NOMO-1 treated with dmso at 0.1 percent for 144 hours (cell line): ENCODE measurements around the gene PCBP3.

ENCODE experiments used
- DNase-seq: peaks from one replicate; lab custom pipeline; 2025; ENCODE audit not compliant: unreplicated experiment; lab: John Stamatoyannopoulos, UW

PCBP3 gene

DNA sequence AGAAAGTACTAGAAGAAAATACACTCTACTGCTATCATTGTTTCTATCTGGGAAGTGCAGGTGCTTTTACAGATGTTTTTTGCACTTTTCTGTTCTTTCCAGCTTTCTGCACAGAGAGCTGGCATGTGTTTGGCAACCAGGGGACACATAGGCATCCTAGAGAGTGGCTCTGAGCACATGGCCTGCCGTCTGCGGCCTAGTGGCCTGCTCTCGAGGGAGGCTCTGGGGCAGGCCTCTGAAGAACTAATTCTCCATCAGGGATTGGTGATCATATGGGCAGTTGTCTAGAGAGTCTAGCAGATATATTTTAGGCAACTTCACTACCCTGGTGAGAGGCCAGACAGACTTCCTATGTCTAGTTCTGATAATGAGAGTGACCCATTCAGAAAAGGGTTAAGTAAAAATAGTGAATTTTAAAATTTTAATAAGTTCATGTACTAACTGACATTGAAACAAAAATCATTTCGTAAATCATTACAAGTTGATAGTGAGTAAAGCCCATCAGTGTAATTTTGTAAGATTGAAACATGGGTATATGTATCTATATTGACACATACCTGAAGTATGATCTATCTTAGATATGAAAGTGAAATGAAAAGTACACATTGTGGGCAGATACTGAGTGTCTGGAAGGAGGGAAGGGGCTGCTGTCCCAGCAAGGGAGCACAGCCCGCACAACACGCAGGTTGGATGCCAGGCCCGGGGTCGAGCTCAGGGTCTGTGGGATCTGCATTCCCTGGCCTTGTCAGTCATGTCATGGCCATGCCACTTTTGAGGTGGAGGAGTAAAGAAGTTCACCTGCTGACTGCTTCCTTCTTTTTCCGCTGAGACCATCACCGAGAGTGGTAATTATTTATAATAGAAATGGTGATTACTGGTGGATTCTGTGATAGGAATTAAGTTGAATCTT is 79.8 kb downstream of the PCBP3 start:
- no peak for DNase-seq

DNA sequence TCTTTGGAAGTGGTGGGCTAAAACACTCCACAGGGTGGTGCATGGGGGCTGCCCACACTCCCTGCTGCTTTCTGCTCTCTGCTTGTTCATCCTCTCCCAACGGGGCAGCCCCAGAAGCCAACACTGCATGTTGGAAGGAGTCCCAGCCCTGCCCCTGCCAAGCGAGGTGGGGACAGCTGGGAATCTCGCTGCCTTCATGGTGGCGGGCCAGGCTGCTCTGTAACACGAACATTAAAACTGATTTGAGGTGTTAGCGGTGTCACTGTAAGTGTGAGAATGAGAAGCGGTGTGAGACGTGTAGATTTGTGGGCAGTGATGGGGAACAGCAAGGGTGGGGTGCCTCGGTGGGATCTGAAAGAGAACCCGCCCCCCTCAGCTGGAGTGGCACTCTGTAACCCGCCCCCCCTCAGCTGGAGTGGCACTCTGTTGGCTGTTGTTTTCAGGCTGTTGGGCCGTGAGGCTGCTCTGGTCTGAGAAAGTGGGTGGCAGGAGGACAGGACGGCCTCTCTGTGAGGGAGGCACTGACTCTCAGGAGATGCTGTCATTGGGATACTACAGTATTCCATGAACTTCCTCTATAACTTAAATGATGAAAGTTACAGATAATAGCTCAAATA is 80.9 kb downstream of the PCBP3 start:
- no peak for DNase-seq

DNA sequence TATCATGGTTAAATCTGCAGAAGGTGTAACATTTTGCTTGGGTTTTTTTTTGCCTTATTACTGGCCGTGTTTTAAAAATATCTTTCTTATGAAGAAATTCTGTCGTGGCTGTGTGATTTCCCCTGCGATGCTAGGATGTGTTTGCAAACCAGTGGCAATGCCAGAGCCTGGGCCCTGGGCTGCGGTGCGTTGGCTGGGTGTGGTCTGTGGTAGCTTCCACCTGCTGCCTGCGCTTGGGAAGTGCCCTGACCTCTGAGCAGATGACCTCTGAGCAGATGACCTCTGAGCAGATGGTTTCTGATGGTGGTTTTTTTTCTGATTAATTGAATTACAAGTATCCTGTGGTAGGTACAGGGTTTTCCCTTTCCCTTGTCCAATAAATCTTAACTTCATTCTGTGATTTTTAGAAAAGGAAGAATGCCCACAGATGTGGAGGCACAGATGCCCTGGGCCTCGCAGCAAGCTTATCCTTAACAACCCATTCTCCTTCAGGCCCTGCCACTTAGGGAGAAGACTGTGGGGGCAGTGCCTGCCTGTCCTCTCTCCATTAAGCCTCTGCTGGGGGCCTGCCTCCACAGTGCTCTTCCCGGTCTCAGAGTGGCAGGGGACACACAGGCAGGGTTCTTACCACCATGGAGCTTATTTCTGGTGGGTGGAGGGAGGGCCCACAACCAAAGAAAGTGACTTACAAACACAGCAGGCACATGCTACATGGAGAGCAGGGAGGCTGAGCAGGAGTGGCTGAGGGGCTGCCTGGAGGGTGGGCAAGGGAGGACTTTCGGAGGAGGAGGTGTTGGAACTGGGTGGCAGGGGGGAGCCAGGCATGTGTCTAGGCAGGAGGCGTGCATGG is 81.7 kb downstream of the PCBP3 start:
- DNase-seq: no peak

GRCh38 chr21:45725844-45726200 is 82.3 kb downstream of the PCBP3 start:
- no peak for DNase-seq

- DNase-seq: no peak
Measured at GRCh38 chr21:45726438-45726837, 82.9 kb downstream of the PCBP3 start.

DNA sequence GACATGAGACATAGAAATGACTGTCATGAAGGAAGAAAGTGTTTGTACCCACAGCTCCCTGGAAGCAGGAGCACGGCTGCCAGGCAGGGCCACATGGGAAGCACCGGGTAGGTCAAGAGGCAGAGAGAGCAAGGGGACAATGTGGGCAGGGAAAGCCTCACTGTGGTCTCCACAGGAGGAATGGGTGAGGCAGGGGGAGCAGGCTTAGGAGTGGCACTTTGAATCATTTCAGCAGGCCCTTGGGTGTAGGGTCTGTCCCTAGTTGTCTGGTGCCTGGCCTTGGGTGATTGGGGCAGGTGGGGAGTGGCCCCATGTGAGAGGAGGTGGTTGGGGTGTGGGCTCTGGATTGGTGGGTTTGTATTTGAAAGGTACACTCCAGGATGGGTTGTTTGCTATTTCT is 83.9 kb downstream of the PCBP3 start:
- DNase-seq: no peak

DNA sequence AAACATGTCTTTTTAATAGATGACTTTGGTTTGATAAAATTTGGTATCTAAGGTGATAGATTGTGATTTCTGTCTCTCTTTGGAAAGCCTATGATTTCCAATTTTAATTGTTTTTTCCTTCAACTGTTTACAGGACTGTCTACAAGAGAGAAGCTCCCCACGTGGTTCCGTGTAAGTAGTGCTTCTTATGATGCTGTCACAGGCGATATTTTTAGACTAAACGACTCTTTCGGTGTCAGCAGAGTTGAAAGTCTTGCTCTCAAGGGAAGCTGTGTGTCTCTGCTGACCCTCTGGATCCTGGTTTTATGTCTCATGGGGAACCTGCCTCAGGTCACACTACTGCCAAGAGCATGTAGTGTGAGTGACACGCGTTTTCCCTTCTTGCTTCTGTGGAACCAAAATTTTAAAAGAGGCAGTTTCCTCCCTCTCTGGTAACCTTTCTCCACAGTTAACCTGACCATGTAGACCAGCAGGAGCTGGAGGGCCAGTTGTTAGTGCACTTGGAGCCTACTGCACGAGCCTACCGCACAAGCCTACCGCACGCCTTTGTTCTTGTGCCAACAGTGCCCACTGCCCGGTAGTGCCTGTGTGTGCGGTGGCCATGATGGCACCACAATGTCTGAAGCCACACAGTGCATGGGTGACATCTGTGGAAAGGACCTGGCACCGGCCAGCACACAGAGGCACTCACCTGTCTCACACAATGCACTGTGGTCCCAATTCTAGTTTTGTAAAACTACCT is 91.9 kb downstream of the PCBP3 start:
- no peak for DNase-seq

DNA sequence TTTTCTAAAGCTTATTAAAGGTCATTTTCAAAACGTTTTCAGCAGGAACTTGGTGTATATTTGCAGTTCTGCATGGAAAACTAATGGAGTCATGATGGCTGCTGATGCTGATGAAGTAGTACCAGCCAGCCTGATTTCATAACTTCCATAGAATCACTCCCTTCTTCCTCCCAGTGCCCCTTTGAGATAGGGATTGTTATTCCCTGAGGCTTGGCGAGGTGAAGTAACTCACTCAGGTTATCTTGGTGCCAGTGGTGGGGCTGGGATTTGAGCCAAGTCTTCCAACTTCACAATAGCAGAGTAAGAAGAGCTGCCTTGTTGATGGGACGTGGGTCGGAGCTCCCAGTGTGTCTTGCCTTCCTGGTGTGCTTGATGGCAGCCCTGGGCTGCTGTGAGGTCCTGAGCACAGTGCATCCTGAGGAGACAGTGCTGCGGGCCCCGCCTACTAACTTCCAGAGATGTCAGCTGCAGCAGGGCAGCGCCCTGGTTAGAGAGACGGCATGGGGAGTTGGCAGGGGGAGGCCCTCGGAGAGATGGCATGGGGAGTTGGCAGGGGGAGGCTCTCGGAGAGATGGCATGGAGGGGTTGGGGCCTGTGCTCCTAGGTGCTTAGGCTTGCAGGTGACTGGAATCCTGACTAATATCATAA is 92.6 kb downstream of the PCBP3 start:
- DNase-seq: no peak

- no peak for DNase-seq
Measured at GRCh38 chr21:45736690-45737484, 93.4 kb downstream of the PCBP3 start.

DNA sequence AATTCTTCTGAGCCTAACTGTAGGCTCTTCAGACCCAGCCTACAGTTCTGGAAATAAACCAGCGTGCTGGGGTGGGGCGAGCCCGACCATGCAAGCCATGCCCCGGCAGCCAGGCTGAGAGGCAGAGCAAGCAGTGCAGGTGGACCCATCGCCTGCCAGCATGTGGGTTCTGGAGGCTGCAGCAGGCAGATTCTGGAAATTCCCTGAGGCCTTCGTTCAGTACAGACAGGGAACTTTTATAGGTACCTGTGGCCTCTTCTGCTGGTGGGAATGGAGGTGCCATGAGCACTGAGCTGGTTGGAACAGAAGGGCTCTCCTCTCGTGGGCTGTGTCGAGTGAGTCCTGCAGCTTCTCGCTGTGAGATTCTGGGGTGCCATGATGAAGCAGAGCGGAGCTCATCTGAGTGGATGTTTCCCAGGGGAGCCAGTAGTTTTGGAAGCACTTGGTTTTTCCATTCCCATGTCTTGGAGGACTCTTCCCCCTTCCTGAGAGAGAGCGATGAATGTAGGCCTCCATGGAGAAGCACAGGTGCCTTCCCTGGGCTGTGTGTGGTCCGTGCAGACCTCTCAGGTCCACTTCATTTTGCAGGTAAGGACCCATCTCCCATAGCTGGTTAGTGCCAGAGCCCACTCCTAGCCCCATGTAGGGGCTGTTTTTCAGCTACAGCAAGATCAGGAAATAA is 94.1 kb downstream of the PCBP3 start:
- DNase-seq: no peak

DNA sequence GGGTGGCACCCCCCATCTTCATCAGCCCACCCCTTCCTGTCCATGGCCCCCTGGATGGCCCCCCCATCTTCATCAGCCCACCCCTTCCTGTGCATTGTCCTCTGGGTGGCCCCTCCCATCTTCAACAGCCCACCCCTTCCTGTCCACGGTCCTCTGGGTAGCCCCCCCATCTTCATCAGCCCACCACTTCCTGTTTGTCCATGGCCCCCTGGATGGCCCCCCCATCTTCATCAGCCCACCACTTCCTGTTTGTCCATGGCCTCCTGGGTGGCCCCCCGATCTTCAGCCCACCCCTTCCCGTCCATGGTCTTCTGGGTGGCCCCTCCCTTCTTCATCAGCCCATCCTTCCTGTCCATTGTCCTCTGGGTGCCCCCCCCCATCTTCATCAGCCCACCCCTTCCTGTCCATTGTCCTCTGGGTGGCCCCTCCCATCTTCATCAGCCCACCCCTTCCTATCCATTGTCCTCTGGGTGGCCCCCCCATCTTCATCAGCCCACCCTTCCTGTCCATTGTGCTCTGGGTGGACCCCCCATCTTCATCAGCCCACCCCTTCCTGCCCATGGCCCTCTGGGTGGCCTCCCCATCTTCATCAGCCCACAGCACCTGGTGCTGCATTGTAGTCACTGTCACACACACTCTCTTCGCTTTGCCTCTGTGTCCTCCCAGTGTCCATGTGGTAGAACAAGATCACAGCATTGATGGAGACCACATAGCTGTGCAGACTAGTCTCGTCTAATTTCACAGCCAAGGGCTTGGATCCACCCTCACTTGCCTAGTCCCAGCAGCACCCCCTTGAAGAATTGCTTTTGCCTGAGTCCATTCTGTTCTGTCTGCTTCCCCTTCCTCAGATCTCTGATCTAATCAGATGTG is 95.9 kb downstream of the PCBP3 start:
- no peak for DNase-seq

GRCh38 chr21:45740088-45740440 is 96.5 kb downstream of the PCBP3 start:
- DNase-seq: no peak

DNA sequence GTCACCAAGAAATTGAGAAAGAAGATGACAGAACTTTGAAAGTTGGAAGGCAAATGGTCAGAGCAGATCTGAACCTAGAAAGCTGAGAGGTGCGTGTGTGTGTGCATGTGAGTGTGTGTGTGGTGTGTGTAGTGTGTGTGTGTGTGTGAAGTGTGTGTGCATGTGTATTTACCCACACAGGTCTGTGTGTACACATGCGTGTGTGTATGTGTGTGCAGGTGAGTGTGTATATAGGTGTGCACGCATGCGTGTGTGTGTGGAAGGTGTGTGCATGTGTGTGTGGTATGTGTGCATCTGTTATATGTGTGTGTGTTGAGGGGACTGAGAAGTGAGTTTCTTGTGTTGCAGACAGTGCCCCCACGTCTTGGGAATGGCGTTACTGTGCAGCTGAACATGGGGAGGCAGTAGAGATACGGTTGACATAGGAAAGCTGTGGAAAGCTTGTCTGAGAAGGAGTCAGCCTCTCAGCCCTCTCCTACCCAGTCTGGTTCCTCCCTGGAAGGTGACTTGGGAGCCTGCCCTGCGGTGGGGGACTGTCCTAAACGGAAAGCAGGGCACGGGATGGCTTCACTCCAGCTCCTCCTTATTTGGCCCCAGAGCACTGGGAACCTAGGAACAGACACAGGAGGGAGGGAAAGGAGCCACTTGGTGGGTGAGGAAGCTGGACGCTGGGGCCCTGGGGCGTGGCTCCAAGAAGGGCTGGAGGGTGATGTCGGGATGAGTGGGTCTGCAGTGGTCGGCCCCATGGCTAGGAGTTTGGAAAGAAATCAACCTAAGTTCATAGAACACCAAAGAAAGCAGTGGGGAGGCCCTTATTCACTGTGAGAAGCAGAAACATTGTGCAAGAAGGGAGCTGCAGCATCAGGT is 97.2 kb downstream of the PCBP3 start:
- DNase-seq: no peak

- no peak for DNase-seq
Measured at GRCh38 chr21:45741691-45742090, 98.2 kb downstream of the PCBP3 start.

GRCh38 chr21:45742247-45742646 is 98.7 kb downstream of the PCBP3 start:
- DNase-seq: no peak

- DNase-seq: no peak
Measured at GRCh38 chr21:45745256-45745655, 101.7 kb downstream of the PCBP3 start.

DNA sequence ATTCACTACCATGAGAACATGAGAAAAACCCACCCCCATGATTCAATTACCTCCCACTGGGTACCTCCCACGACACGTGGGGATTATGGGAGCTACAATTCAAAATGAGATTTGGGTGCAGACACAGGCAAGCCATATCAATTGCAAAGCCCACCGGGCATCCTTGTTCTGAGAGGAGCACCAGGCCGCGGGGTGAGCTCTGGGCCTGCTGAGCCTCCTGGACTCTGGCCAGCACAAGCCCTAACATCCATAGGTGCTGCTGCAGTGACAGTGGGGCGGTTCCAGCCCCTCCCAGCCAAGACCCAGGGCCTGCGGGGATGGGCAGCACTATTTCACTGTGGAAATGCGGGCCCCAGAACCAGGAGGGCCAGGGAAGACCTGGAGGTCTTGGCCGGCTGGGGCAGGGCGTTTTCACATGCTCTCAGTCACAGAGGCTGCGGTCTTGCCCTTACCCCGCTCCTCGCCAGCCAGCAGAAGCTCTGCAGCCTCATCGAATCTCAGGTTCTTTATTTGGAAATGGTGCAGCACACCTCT is 103.8 kb downstream of the PCBP3 start:
- no peak for DNase-seq
